Measurements from ENCODE around the gene GOLGA6C.
"Not testable (repeated sequence)": the region's sequence is repeated elsewhere in the genome, so short reads cannot be mapped to it uniquely, and the experiment has no call there.

GOLGA6C gene

GRCh38 chr15:75227112-75227511 is 31.0 kb upstream of the GOLGA6C start:
- DNase-seq (ENCODE audit: low read depth) = not testable (repeated sequence)

DNA sequence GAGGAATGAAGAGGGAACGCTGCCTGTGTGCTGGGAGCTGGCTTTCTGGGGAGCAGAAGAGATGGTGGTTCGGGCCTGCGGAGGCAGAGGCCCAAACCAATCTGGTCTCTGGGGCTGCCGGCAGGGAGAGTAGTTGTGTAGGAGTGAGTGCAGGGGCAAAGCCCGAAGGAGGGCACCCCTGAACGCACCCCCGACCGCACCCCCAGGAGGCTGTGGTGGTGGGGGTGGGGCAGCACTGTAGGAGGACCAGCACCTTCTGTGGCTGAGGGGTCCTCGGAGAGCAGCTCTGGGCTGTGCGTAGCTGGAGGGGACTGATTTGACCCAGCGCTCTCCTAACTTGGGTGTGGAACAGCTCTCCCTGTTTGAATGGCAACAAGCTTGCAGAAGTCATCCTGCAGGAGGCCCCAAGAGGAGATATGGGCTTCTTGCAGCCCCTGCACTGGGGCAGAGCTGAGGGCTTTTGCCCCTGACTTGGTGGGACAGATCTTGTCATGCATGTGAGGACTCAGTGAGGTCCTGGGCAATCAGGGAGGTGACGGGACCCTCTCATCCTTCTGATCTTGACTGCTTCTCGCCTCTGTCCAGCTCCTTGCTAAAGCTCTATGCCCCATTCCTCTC is 30.4 kb upstream of the GOLGA6C start:
- no peak for DNase-seq (ENCODE audit: low read depth)

DNA sequence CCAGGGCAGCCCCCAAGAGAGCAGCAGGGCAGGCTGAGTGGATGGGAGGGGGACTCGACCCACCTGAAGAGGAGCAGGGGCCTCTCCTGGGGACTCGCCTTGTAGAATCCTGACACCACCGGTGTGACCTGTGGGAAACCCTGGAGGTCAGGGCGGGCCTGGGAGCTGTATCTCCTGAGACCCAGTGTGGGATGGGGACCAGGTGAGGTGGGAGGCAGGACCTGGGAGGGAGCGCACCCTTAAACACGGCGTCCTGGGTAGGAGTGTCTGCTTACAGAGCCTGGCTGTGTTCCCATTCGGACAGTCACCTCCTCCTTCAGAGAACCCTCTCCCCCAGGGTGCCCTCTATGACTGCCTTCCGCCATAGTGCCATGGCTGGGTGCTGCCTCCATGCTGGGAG is 29.3 kb upstream of the GOLGA6C start:
- no peak for DNase-seq (ENCODE audit: low read depth)

DNA sequence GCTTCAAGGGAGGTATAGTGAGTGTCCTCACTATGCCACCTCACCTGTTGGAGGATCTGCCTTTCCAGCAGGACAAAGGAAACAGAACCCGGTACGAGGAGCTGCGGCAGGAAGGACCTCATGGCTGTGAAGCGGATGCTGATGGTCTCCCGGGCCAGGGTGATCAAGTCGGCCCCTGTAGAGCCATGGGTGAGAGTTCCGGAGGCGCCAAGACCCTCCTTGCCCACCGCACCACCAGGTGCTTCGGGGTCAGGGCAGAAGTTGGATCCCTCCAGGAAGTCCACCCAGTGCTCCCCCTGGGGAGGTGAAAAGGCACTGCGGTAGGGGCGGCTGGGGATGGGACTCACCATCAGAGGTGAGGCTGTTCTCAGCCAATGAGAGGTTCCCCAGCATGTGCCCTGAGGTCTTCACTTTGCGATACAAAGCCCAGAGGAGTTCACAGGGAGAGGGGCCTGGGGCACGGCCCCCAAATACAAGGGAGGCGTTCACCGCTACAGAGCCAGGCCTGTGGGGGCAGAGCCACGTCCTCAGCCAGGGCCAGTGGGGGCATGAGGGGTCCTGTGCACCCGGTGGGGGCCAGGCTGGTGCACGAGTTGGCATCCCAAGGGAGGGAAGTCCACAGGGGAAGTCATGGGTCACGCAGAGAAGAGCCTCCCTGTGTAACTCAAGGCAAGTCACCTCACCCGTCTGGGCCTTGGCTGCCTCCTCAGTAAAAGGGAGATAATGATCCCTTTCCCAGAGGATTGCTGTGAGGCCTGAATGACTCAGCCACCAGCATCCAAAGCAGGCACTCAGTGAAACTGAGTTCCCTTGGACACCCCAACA is 28.7 kb upstream of the GOLGA6C start:
- no peak for DNase-seq (ENCODE audit: low read depth)

DNA sequence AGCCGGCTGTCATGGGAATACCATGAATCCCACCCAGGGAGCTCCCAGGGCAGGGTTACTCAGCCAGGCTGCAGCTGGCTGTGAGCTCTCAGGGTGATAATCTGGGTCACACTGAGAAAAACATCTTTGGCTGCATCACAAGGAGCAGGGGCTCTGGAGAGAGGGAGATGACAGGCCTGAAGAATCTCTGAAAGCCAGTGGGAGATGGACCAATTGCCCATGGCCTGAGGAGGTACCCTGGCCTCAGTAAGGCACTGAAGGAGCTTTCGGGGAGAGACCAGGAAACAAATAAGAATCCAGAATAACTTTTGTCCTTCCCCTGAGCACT is 28.2 kb upstream of the GOLGA6C start:
- no peak for DNase-seq (ENCODE audit: low read depth)

DNA sequence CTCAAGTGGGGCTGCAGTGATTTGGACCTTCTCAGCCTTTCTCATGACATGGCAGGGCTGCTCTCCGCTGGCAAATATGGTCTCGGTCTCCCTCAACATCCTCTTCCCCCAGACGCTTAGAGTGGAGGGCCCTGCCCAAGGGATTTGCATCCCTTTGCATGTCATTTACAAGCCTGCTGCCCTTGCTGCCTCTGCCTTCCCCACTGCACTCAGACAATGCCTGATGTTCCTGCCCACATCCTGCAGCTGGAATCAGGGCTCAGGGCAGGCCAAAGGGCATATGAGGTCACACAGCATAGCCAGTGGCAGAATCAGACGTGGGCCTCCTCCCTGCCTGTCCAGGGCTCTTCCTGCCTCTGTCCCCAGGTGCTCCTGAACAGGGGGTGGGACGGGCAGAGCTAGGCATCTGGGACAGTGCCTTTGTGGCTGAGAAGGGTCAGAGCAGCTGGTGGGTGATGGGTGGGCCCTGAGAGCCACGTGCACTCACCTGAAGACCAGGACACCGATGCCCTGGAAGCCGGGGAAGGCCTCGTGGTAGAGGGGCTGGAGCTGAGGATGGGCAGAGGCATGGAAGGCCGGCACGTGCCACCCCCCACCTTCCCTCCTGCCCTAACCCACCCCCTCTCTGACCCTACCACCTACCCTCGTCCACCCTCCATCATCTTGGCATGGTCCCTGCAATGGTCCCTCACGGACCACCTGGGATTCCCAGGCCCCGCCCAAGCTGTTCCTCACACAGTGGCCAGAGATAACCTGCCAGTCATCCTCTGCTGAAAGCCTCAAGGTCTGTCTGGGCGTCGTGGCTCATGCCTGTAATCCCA is 27.4 kb upstream of the GOLGA6C start:
- DNase-seq (ENCODE audit: low read depth) = no peak

DNA sequence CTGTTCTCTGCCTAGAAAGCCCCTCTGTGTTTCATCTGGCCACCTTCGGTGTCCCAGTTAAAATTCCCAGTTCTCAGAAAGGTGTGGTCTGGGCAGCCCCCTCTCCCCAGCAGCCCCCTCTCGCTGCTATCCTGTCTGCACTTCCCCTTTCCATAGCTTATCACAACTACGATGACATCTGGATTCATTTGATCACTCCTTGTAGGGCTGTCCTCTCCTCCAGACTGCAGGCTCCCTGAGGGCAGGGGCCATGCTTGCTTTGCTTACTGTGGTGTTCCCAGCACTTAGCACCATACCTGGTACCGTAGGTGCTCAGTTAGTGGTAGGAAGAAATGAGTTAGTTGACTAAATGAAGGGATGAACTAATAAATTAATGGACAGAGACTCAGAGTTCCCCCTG is 26.3 kb upstream of the GOLGA6C start:
- DNase-seq (ENCODE audit: low read depth) = no peak

DNA sequence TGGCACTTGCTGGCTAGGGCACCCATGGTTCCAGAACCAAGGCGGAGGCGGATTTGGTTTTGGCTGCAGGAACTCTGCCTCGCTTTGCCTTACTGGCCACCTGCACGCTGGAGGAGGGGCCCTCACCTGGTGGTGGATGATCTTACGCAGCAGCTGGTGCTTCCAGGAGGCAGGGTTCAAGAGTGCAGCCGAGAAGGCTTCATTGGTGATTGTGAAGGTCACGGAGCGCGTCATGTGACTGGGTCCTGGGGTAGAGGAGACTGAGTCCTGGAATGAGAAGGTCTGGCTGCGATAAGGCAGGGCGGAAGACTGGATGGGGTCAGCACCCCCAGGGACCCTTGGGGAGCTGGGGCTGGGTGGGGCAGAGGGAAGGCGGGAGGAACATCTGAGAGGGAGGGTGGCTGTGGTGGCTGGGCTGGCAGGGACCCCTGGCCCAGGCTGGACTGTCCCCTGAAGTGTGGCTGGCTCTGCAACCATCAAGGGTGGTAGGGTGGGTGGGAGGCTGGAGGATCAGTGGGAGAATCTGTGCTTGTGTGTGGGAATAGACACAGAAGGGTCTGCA is 25.8 kb upstream of the GOLGA6C start:
- DNase-seq (ENCODE audit: low read depth) = no peak

GRCh38 chr15:75232826-75233503 is 25.2 kb upstream of the GOLGA6C start:
- no peak for DNase-seq (ENCODE audit: low read depth)

- DNase-seq (ENCODE audit: low read depth) = no peak
Observed at GRCh38 chr15:75233504-75234190, 24.5 kb upstream of the GOLGA6C start.

DNA sequence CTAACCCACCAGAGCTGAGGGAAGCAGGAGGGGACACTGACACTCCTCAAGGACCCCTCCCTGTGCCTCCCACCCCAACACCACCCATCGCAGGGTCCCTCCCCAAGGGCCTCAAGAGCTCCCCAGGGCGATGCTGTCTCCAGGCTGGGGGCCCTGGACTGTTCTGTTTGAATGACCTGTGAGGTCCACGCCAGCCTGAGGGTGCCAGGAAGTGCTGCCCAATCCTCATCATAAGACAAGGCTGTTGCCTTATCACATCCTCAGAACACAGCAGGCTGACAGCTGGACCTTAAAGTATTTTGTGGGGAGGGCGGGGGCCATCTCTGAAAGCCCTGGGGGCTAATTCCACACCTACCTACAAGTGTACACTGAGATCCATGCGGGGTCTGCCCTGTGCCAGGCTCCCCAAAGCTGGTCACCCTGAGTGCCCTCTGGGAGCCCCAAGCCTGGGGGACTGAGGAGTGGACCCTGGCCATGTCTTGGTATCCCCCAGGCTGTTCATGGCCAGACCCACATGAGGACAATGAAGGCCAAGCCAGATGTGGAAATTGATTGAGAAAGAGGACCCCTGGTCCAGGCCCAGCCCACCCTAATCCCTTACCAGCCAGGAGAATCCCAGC is 23.8 kb upstream of the GOLGA6C start:
- no peak for DNase-seq (ENCODE audit: low read depth)

DNA sequence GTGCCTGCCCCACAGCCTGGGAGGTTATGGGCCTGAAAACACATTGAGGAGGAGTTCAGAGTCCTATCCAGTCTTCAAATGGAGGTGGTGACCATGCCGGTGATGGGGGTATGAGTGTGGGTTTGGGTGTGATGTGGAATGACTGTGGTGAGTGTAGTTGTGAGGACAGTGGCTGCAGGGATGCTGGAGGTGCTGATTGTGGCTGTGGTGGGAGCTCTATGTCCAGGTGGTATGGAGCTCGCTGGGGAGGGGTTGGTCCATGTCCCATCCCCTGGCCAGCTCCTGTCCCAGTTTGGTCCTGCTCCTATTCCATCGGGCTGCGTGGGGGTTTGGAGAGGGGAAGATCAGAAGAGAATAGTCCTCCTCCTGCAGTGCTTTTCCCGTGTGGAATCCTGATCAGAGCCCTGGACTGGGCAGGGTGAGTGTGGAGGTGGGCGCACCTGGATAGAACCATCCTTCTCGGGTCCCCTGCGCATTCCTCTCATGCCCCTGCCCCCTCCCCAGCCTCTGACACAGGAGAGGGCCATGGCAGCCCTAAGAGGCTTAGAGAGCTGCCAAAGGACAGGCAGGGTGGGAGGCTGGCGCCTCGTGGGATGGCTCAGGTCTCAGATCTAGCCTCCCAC is 23.0 kb upstream of the GOLGA6C start:
- DNase-seq (ENCODE audit: low read depth) = no peak

GRCh38 chr15:75235760-75236729 is 22.1 kb upstream of the GOLGA6C start:
- DNase-seq (ENCODE audit: low read depth) = no peak

DNA sequence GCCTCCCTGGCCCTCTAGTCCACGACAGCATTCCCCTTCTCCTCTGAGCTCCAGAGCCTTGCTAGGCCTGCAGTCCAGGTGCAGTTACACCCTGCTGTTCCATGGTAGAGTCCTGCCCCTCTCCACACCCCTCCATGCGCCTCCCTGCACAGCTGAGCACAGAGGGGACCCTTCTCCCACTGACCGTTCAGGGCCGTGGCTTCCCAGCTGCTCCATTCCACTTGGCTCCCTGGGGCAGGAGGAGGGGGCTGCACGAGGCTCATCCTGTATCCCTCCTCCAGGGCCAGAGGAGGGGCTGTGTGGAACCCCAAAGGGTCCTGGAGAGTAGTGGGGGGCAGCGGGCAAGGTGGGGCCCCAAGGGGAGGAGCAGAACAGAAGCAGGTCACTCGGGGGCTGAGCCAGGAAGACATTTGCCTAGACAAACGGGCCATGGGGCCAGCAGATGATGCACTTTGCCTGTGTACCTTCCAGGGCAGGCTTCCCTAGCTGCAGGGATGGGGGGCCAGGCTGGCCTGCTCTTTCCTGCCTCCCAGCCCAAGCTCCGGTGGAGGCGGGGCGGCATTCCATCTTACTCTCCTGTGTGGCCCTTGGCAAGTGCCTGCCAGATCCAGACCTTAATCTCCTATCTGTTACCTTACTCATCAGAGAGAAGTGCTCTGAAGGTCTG is 20.7 kb upstream of the GOLGA6C start:
- no peak for DNase-seq (ENCODE audit: low read depth)

DNA sequence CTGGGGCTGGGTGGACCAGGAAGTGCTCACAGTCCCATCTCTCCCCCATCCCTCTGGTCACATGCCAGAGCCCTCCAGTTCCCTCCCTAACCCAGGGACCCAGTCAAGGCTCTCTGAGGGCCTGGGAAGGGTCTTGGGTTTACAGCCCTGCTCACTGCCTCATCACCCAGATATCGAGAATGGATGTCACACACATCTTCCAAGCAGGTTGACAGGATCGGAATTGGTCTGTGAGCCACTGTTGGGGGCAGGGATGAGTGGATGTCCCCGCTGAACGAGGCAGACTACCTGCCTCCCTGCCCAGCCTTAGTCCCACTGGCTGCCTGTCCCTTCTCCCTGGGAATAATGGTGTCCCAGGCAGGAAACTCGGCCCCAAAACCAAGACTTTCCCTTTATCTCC is 20.0 kb upstream of the GOLGA6C start:
- DNase-seq (ENCODE audit: low read depth) = no peak

DNA sequence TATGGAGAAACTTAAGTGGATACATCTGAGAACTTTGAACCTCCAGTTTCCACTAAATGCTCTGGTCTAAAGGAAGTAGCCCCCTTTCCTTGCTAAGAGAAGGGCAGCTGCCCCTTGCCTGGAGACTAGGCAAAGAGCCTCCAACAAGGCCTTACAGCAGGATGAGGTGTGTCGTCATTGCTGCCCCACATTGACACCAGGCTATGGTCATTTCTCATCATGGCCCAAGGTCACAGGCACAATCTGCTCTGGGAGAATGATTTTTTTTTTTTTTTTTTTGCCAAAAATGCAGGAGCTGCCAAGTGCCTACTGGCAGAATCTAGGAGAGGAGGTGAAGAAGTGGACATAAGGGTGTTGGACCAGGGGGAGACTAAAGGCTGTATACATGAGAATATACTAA is 12.4 kb upstream of the GOLGA6C start:
- not testable (repeated sequence) for DNase-seq (ENCODE audit: low read depth)

DNA sequence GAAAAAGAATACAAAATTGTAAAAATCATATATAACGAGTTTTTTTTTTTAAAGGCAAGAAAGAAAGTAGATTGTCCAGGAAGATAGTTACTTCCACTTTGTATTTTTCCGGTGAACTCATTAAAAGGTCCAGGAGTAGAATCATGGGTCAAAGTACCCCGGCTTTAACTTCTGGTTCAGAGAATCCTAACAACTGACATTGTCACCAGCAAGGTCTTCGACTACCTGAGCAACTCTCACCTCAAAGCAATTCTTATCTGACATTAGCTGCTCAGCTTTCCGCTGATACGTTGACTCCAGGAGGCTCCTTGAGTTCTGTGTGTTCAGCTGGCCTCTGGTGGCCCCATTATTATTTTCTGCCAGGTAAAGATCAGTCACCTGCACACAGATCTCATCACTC is 9.1 kb upstream of the GOLGA6C start:
- not testable (repeated sequence) for DNase-seq (ENCODE audit: low read depth)

DNA sequence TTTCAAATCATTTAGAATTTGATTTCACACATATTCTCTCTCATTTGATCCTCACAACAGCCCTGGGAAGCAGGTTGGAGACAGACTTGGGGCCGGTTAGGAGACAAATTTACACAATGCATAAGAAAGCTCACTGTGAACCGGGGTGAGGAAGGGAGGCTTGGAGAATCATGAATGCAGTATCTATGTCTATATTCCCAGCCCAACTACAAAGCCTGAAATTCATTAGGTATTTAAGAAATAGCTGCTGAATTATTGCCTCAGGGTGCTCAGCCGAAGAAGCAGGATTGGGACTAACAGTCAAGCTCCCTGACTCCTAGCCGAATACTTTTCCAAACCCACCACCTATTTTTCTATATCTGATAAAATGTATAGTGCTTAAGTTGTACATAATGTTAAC is 8.4 kb upstream of the GOLGA6C start:
- DNase-seq (ENCODE audit: low read depth) = no peak

- not testable (repeated sequence) for DNase-seq (ENCODE audit: low read depth)
Observed at GRCh38 chr15:75251343-75251742, 6.8 kb upstream of the GOLGA6C start.
